Glomerular visceral epithelial cell (primary cell): ENCODE measurements around the gene DDX31.

Source experiments
- DNase-seq: peaks from one replicate; pipeline ENCODE4 v3.0.0-alpha.2; 2016; ENCODE audit errors: extremely low spot score

Gene DDX31

DNA sequence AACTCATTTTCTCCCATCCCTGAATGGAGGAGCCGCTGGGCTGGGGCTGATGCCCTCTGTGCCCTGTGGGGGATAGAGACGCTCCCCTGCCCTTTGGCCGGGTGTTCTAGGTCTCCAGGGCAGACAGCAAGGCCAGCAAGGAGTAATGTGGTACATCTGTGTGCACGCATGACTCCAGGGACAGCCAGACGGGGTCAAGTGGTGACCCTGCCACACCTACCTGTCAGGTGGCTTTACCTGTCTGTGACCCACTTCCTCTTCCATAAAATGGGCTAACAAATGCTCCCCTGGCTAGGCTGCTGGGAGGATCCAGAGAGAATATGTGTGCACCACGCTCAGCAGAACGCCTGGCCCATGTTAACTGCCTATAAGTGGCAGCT, 122.7 kb downstream of the DDX31 start:
- DNase-seq, result no peak

DNA sequence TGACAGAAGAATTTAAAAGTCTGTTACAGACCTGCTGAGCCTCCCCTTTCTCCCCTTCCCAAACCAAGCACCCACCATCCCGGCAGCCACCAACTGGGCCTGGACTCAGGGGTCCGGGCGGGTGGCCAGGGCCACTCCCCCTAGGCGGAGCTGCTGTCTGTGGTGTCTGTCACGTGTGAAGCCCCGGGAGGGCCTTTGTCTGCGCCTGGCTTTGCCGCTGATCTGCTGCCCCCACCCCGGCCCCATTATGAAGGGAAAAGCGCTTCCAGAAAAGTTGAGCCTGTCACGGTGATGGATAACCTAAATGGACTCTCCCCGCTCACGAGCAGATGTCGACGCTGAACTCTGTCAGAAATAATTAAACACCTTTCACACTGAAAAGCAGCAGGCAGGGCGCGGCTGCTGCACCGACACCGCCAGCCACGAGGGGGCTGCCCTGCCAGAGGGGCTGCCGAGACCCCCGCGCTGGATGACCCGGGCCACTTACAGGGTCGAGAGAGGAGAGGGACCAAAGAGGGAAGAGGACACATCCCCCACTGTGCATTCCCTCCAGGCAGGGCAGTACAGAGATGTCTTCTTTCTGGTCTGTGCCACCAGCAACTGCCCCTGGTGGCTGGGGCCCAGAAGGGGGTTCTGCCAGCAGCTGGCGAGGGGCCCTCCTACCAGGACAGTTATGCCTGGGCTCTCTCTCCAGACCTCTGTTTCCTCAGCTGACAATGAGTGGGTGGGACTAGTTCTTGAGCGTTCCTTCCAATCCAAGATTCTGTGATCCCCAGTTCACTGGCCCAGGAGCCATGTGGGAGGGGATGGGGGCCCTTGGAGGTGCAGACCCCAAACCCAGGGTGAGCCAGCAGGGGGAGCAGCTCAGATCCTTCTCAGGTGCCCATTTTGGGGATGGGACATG, 123.4 kb downstream of the DDX31 start:
- peak; percentile 14 for DNase-seq

DNA sequence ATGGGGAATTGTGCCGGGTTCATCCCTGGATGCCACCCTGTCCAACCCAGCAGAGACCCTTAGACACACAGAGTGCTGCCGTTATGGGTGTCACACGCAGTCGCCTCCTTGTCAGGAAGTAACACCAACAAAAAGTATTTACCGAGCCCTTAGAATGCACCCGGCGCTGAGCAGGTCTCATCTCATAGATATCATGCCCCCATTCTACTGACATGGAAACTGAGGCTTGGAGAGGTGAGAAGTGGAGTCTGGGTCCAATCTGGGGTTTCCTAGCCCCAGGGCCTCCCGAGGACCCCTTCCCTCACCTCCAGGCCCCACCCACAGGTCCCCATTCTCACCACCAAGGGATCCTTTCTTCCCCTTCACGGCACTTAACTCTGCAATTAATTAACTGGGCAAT, 124.2 kb downstream of the DDX31 start:
- no peak for DNase-seq

DNA sequence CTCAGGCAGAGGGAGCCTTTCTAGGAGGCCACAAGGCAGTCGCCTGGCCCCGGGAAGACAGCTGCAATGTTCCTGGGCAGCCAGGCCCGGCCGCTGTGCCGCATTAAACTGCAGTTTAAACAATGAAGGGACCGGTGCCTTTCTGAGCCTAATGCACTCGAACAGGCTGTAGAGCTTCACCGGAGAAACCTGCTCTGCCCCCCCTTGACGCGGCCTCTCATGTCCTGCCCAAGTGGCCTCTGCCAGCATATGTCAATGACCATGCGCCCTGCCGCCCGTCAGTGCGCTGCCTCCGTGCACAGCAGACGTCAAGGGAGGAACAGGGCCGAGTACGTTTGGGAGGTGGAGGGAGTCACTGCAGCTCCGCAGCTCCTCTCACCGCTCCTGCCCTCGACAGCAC, 125.8 kb downstream of the DDX31 start:
- DNase-seq, result no peak

DNA sequence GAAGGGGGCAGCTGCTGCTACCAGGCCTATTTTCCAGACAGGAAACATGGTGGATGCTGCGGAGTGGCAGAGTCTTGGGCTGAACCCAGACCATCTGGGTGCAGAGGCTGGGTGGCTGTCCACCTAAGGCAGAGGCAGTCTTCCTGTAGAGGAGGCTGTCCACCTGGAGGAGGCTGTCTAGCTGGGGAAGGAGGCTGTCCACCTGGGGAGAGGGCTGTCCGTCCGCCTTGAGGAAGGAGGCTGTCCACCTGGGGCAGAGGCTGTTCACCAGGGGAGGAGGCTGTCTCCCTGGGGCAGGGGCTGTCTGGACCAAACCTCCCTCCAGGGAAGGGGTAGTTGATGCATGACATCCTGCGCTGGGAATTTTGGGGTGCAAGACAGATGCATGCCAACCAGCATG, 126.5 kb downstream of the DDX31 start:
- no peak for DNase-seq
